Measurements from ENCODE around the gene MS4A4E.

DNA sequence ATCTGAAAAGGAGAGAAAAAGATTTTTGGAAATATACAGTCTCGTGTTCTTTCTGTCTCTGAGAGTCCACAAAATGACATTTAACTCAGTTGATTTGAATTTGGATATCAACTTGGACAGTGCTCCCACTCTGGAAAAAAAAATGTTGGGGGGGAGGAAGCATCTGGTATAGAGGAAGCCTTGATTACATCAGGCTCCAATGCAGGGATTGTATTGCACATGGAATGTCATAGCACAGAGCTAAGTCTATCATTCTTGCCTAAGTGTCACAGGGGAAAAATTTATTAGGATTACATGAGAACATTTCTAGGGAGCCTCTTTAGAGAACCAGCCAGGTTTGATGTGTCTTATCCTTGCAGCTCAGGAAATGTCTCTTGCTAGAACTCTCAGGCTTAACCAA, 83.1 kb downstream of the MS4A4E start:
- TF ChIP-seq POLR2A (IDR thresholded peaks at IDR 0.05), result no peak
- TF ChIP-seq, protein P1, sequence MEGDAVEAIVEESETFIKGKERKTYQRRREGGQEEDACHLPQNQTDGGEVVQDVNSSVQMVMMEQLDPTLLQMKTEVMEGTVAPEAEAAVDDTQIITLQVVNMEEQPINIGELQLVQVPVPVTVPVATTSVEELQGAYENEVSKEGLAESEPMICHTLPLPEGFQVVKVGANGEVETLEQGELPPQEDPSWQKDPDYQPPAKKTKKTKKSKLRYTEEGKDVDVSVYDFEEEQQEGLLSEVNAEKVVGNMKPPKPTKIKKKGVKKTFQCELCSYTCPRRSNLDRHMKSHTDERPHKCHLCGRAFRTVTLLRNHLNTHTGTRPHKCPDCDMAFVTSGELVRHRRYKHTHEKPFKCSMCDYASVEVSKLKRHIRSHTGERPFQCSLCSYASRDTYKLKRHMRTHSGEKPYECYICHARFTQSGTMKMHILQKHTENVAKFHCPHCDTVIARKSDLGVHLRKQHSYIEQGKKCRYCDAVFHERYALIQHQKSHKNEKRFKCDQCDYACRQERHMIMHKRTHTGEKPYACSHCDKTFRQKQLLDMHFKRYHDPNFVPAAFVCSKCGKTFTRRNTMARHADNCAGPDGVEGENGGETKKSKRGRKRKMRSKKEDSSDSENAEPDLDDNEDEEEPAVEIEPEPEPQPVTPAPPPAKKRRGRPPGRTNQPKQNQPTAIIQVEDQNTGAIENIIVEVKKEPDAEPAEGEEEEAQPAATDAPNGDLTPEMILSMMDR (IDR thresholded peaks at IDR 0.05), result no peak

Measured in adrenal gland (tissue), 5 donors.